Left ventricle myocardium inferior (tissue), 1 donor: Measurements from ENCODE around the gene SLC22A3. TPM values are rescaled to one million over a fixed set of nuclear protein-coding genes. Genes with fewer than 3 reads are reported as not detected.

Experiments used
- DNase-seq: peaks from one replicate; pipeline ENCODE4 v3.0.0-alpha.2; 2020
- H3K27ac ChIP-seq: fragments of 200-600 bp; replicated peaks from 2 replicates; pipeline ENCODE4 v1.8.0; 2021
- H3K27me3 ChIP-seq: fragments of 200-600 bp; 2 replicates; pipeline ENCODE4 v1.8.0; 2021; ENCODE audit warnings: low read depth
- H3K36me3 ChIP-seq: fragments of 200-600 bp; 2 replicates; pipeline ENCODE4 v1.8.0; 2021
- H3K4me1 ChIP-seq: fragments of 200-600 bp; 2 replicates; pipeline ENCODE4 v1.8.0; 2021
- H3K4me3 ChIP-seq: fragments of 200-600 bp; 2 replicates; pipeline ENCODE4 v1.8.0; 2021; ENCODE audit warnings: mild to moderate bottlenecking, moderate library complexity
- H3K9me3 ChIP-seq: fragments of 200-600 bp; replicated peaks from 2 replicates; pipeline ENCODE4 v1.8.0; 2021
- intact Hi-C: fragments of 100-400 bp; cut with micrococcal nuclease; formaldehyde crosslinking; loops from one replicate; pipeline ENCODE4 v1.11.0; 2022
- total RNA-seq: library from RNA; stranded (reverse); fragmentation: NEBNext Ultra II Directional; extraction: Animal tissue kit (Norgen Biotek cat#: 25700); gene quantifications from one replicate; pipeline ENCODE4 v1.2.1, GENCODE V29; 2021
- TF ChIP-seq, protein P1 (sequence below): fragments of 200-600 bp; IDR thresholded peaks from 2 replicates; pipeline ENCODE4 v1.8.0; 2021; ENCODE audit warnings: antibody characterized with exemption, mild to moderate bottlenecking, borderline replicate concordance
- donor health status: DM: no; HTN: yes; CAD: no; lungs with severe emphysema.

SLC22A3 gene
- total RNA-seq, 1 donor from 2014 or later: 1.0 TPM

DNA sequence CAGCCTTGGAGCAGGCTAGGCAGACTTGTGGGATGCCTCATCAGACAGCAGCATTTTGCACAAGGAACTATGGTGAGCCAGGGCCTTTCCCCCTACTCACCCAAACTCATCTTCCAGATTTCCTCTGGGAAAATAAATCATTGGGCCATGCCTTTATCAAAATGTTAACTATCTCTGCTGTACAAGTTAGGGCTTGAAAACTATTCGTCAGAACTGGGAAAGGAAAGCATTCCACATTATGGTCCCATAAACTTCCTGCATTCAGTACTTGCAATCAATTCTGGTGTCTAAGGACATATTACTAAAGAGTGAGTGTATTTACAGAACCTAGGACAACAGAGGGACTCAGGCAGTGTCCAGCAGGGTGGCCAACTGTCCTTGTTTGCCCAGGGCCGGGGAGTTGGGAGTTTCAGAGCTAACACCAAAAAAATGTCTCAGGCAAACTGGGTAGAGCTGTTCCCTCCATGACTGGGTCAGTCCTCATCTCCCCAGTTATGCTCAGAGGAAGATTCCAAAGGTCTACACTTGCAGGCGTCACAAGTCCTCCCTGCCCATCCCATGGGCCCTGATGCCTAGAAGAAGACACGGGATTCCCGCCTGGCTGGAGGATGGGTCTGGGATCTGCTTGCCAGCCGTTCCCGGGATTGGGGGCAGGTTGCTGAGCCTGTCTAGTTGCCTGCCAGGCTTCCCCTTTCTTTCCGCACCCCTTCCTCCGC is 72.2 kb downstream of the SLC22A3 start:
- H3K4me1 ChIP-seq: peaks cover 14% of the 10 kb centered on the region
- no peak for DNase-seq
- TF ChIP-seq, protein P1, sequence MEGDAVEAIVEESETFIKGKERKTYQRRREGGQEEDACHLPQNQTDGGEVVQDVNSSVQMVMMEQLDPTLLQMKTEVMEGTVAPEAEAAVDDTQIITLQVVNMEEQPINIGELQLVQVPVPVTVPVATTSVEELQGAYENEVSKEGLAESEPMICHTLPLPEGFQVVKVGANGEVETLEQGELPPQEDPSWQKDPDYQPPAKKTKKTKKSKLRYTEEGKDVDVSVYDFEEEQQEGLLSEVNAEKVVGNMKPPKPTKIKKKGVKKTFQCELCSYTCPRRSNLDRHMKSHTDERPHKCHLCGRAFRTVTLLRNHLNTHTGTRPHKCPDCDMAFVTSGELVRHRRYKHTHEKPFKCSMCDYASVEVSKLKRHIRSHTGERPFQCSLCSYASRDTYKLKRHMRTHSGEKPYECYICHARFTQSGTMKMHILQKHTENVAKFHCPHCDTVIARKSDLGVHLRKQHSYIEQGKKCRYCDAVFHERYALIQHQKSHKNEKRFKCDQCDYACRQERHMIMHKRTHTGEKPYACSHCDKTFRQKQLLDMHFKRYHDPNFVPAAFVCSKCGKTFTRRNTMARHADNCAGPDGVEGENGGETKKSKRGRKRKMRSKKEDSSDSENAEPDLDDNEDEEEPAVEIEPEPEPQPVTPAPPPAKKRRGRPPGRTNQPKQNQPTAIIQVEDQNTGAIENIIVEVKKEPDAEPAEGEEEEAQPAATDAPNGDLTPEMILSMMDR: no peak

DNA sequence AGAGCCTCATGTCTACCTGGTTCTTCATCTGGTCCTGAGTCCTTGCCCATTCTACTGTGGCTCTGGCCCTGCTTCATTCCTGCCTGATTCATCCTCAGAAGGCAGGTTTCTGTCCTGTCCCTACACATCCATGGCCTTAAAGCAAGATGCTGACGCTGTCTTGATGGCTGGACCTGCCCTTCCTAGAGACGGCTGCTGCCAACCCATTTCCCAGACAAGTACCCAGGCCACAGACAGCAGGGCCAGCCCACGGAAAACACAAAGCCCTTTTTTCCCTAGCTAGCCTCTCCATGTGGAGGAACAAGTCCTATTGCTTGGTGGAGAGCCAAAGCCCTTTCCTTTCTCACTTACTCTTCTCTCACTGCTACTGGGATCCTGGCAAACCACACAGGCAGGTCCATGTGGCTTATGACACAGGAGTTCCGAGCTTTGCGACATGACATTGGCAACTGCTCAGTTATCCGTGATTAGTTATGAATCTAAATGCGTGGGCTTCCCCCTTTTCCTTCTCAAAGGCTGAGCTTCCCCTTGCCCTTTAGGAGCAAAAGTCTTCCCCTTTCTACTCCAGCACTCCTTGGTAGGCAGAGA is 72.9 kb downstream of the SLC22A3 start:
- Histone ChIP-seq H3K36me3 (no peaks in the 10 kb centered on the region), H3K4me1 (peaks cover 14% of the 10 kb centered on the region), H3K27me3 (no peaks in the 10 kb centered on the region), H3K4me3 (no peak overlapping the region), H3K27ac (peak overlapping the region; percentile 66), H3K9me3 (no peaks in the 10 kb centered on the region)
- TF ChIP-seq, protein P1: no peak
- intact Hi-C loops: no loop called here
- DNase-seq: no peak

More for the DNA sequence above, 72.2 kb downstream of the SLC22A3 start:
- no peaks in the 10 kb centered on the region for H3K27me3 ChIP-seq
- intact Hi-C loops: no loop called here
- no peaks in the 10 kb centered on the region for H3K36me3 ChIP-seq
- peak overlapping the region; percentile 66 for H3K27ac ChIP-seq
- no peaks in the 10 kb centered on the region for H3K9me3 ChIP-seq
- no peak overlapping the region for H3K4me3 ChIP-seq

DNA sequence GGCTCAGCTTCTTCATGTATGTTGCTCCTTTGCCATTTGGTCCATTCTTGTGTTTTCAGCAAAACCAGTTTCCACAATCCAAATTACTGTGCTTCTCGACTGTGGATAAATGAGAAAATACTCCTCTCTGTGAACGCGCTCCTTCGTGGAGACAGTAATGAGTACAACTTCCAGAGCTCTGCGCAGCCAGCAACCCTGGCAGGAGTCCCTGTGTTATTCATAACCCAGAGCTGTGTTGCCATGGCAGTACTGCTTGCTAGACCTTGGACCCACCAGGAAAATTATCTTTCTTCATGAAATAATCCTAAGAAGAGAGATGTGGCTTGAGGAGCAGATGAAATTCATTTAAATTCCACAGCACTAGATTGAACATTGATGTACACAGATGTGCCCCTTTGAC is 73.7 kb downstream of the SLC22A3 start:
- Histone ChIP-seq H3K4me1 (peaks cover 13% of the 10 kb centered on the region), H3K27me3 (no peaks in the 10 kb centered on the region), H3K27ac (peak overlapping the region; percentile 66), H3K4me3 (no peak overlapping the region), H3K36me3 (no peaks in the 10 kb centered on the region), H3K9me3 (no peaks in the 10 kb centered on the region)
- intact Hi-C loops: no loop called here
- peak; percentile 59 for DNase-seq
- TF ChIP-seq, protein P1: no peak

DNA sequence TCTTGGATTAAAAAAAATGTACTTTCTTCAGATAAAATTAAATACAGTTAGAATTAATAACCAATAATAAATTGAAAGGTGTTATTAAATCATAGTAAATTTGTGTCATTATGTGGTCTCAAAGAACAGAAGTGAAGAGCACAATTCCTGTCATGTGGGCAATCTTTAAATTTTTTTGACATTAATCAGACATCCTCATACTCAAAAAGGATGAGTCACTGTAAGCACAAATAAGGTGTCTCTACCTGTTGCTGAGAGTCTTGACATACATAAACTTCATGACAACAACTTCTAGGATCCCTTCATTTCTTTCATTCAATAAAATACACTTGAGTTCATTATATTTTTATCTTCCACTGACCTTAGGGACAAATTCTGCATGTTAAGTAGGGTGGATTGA is 76.1 kb downstream of the SLC22A3 start:
- peaks cover 30% of the 10 kb centered on the region for H3K4me1 ChIP-seq

DNA sequence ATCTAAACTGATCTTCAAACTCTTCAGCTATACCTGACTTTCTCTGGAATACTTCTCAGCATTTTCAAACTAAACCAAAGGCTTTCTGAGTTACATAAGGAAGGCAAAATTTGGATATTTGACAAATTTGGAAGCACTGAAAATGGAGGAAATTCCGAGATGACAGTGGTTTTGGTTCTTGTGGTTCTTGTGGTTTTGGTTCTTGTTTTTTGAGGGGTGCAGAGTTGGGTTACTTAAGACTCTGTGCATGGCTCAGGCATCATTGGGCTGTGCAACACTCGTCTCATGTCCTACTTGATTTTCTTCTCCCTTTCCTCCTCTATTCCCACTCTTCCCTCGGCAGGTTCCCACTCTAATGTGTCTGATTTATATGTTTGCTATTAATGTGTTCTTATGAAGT is 78.0 kb downstream of the SLC22A3 start:
- intact Hi-C loops: no loop called here

More for the DNA sequence above, 76.1 kb downstream of the SLC22A3 start:
- Histone ChIP-seq H3K4me3 (no peak overlapping the region), H3K27me3 (no peaks in the 10 kb centered on the region), H3K27ac (no peak overlapping the region), H3K9me3 (no peaks in the 10 kb centered on the region), H3K36me3 (no peaks in the 10 kb centered on the region)
- intact Hi-C loops: no loop called here
- DNase-seq: no peak
- TF ChIP-seq, protein P1: no peak

More for the DNA sequence above, 78.0 kb downstream of the SLC22A3 start:
- H3K4me3 ChIP-seq: no peak overlapping the region
- H3K27me3 ChIP-seq: no peaks in the 10 kb centered on the region
- DNase-seq: no peak
- H3K36me3 ChIP-seq: no peaks in the 10 kb centered on the region
- H3K4me1 ChIP-seq: peaks cover 46% of the 10 kb centered on the region
- TF ChIP-seq, protein P1: no peak
- no peak overlapping the region for H3K27ac ChIP-seq
- no peaks in the 10 kb centered on the region for H3K9me3 ChIP-seq
